Myocyte (in vitro differentiated cells): ENCODE results near the gene RBP5. TPM values are rescaled to one million over a fixed set of nuclear protein-coding genes. Genes with fewer than 3 reads are reported as not detected.

Source experiments
- DNase-seq: peaks from one replicate; pipeline ENCODE4 v3.0.0-alpha.2; 2012; ENCODE audit warnings: low read depth
- total RNA-seq: library from RNA; depleted of rRNA; stranded (reverse); fragments of >200 nt; gene quantifications from 2 replicates; pipeline ENCODE4 v1.2.3, GENCODE V29; 2014

Gene RBP5
- total RNA-seq, 1 donor from 2014 or later = not detected

GRCh38 chr12:7102582-7102981, 26.1 kb downstream of the RBP5 start:
- no peak for DNase-seq

- DNase-seq = no peak
Measured at GRCh38 chr12:7101694-7102131, 27.0 kb downstream of the RBP5 start.

GRCh38 chr12:7101047-7101693, 27.5 kb downstream of the RBP5 start:
- no peak for DNase-seq

- DNase-seq = no peak
Measured at GRCh38 chr12:7100239-7100638, 28.4 kb downstream of the RBP5 start.

- no peak for DNase-seq
Measured at GRCh38 chr12:7099290-7099996, 29.2 kb downstream of the RBP5 start.

GRCh38 chr12:7096979-7097378, 31.7 kb downstream of the RBP5 start:
- no peak for DNase-seq

- DNase-seq = no peak
Measured at GRCh38 chr12:7096006-7096932, 32.4 kb downstream of the RBP5 start.

- DNase-seq = no peak
Measured at GRCh38 chr12:7093892-7094291, 34.8 kb downstream of the RBP5 start.

- DNase-seq = no peak
Measured at GRCh38 chr12:7093486-7093885, 35.2 kb downstream of the RBP5 start.

GRCh38 chr12:7092986-7093460, 35.7 kb downstream of the RBP5 start:
- DNase-seq = no peak

GRCh38 chr12:7092229-7092985, 36.3 kb downstream of the RBP5 start, which contains the start of gene C1R:
Gene C1R (minus strand): TSS chr12:7092445. CDS start chr12:7092388, 57 bp downstream.
- peak; percentile 90 for DNase-seq

- DNase-seq = peak; percentile 93
Measured at GRCh38 chr12:7091660-7092228, 36.9 kb downstream of the RBP5 start.

- DNase-seq = no peak
Measured at GRCh38 chr12:7091171-7091570, 37.5 kb downstream of the RBP5 start.

- DNase-seq = peak; percentile 92
Measured at GRCh38 chr12:7090222-7090998, 38.3 kb downstream of the RBP5 start.

- DNase-seq = no peak
Measured at GRCh38 chr12:7089196-7089871, 39.4 kb downstream of the RBP5 start.

- no peak for DNase-seq
Measured at GRCh38 chr12:7083125-7083524, 45.6 kb downstream of the RBP5 start.

- no peak for DNase-seq
Measured at GRCh38 chr12:7081037-7081436, 47.7 kb downstream of the RBP5 start.

GRCh38 chr12:7079826-7080125, 48.9 kb downstream of the RBP5 start:
- DNase-seq = peak; percentile 25

- no peak for DNase-seq
Measured at GRCh38 chr12:7078163-7078562, 50.5 kb downstream of the RBP5 start.
